CD4-positive, alpha-beta T cell treated with Interleukin-6 for 4 hours (primary cell): ENCODE measurements around the gene BLNK.
"Not testable (repeated sequence)": the region's sequence is repeated elsewhere in the genome, so short reads cannot be mapped to it uniquely, and the experiment has no call there.

ENCODE experiments used
- DNase-seq: peaks from one replicate; pipeline ENCODE4 v3.0.0-alpha.2; 2020; ENCODE audit warnings: mixed read lengths

Gene BLNK

GRCh38 chr10:96271016-96271815 lies at the start of gene BLNK:
TSS of gene BLNK (minus strand) at chr10:96271569. CDS start at chr10:96271398, 171 bp downstream.
- DNase-seq, result no peak

GRCh38 chr10:96319754-96320474 lies 48.5 kb upstream of the BLNK start:
- no peak for DNase-seq

DNA sequence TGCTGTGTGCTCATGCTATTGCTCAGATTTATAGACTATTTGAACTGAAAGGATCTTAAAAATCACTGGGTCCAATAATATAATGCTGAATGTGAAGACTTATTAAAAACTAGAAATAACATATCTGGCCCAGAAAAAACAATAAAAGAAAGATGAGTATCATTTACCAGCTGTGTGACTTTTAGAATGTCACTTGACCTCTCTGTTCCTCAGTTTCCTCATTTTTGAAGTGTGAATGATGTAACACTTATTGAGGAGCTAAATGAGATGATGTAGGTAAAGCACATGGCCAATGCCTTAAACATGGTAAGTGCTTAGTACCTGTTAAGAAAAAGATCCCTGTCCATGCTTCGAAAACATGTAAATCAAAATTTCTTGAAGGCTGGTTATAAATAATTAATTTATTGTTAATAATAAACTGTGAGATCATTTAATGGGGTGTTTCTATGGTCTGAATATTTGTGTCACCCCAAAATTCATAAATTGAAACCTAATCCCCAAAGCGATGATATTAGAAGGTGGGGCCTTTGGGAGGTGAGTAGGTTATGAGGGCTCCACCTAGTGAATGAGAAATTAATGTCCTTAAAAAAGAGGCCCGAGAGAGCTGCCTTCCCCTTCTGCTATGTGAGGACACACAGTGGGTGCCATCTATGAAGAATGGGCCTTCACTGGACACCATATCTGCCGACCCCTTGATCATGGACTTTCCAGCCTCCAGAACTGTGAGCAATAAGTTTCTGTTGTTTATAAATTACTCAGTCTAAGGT lies 45.9 kb upstream of the BLNK start:
- no peak for DNase-seq

GRCh38 chr10:96313344-96313743 lies 42.0 kb upstream of the BLNK start:
- no peak for DNase-seq

GRCh38 chr10:96311180-96311715 lies 39.9 kb upstream of the BLNK start:
- DNase-seq, result no peak

DNA sequence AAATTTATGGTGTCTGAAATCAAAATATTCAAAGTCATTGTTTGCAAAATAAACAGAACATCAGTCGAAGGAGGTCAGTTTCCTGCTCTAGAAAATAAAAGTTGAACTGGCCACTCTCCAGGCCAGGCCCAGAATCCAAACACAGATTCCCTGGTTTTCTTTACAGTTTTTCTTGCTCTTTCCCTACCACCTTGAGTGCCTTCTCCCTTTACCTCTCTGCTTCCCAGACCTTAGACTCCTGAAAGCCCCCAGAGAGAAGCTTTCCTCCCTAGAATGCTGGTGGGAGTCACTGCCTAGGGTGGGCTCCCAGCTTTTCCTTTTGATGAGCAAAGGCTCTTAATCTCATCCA lies 38.9 kb upstream of the BLNK start:
- DNase-seq, result no peak

DNA sequence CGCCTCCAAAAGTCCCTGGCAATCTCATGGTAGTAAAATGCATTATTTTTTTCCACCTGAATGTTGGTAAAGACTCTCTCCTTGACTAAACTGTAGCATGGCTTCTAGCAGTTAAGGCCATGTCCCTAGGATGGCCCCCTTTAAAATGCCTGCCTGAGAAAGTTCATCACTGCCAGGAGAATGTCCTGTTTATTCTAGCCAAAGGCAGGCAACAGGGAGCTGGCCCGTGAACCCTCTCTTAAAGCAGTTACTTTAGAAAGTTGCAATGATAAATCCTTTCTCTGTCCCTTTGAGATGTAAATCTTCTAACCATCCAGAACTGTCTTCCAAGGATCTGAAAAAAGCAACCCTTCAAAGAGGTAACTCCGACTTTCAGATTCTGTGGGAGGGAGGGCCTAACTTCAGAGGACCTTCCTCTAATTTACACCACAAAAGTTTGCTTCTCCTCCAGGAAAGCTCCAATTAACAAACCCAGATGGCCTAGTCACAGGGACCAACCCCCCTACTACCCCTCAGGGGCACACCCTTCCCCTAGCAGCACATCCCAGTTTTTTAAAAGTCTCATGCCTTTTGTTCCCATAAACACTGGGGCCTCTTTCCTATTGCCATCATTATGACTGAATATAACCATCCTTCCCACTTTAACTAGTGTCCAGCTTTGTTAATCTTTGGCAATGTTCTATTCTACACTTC lies 38.4 kb upstream of the BLNK start:
- DNase-seq, result no peak

DNA sequence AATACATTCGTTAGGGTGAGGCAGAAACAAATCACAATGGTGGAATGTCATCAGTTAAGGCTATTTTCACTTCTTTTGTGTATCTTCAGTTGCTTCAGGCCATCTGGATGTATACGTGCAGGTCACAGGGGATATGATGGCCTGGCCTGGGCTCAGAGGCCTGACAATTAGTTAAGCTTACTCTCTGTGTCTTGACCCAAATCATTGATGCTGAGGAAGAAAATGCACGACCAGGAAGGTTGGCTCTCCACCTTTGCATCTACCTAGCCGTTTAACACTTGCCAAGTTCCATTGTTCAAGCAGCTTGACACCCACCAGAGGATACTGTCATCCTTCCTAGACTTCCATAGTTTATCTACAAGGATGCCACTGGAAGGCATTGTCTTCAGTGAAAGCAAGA lies 37.5 kb upstream of the BLNK start:
- DNase-seq, result not testable (repeated sequence)

GRCh38 chr10:96306516-96306915 lies 35.1 kb upstream of the BLNK start:
- DNase-seq, result peak; percentile 49

- DNase-seq, result no peak
Measured at GRCh38 chr10:96305019-96305418, 33.6 kb upstream of the BLNK start.

DNA sequence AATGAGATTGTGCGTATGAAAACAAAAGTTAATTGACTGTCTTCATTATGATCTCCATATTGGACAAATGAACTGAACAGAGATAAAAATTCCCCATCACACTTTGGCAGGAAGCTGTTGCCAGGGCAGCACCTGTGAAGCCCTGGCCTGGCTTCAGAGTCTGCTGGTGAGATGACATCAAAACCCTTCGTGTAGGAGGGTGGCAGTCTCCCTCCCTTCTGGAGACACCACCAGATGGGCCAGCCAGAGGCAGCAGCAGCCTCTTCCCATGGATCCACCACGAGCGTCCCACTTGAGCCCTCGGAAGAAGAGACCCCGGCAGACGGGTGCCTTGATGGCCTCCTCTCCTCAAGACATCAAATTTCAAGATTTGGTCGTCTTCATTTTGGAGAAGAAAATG lies 32.9 kb upstream of the BLNK start, which contains the start of gene DNTT:
DNTT (plus strand) TSS at position 205 of the 400 bp plus-strand sequence; CDS start at position 269, 64 bp downstream.
- no peak for DNase-seq

DNA sequence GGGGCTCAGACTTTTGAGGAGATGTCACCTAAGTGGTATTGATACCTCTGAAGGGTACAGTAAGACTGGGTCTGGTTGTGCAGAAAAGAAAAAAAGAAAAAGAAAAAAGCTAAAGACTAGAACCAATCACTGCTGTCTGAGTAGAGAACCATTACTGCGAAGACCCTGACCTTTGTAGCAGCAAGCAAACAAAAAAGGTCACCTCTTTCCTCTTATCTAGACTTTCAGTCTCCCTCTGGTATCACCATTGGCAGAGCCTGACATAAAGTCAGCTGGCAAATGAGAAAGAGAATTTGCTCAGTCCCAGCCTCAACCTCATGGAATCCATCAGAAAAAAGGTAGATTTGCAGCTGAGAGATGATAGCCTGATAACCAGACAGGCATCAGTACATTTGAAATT lies 30.2 kb upstream of the BLNK start:
- no peak for DNase-seq

GRCh38 chr10:96299383-96299782 lies 28.0 kb upstream of the BLNK start:
- DNase-seq, result peak; percentile 61

DNA sequence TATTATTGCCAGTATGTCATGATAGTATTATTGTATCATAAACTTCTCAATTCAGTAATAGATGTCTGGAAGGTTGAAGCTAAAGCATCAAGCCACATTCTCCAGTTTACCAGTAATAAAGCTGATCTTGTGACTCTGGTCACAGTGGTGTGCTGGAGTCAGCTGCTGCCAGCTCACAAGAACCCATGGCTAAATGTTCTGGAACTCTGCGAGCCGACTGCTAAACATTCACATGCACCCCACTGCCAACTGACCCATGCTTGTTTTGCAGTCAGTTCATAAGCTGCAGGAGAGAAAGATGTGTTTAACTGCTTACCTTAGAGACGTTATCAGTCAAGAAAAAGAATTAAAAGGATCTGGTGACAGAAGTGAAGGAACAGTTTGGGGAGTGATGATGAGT lies 27.0 kb upstream of the BLNK start:
- DNase-seq, result no peak

DNA sequence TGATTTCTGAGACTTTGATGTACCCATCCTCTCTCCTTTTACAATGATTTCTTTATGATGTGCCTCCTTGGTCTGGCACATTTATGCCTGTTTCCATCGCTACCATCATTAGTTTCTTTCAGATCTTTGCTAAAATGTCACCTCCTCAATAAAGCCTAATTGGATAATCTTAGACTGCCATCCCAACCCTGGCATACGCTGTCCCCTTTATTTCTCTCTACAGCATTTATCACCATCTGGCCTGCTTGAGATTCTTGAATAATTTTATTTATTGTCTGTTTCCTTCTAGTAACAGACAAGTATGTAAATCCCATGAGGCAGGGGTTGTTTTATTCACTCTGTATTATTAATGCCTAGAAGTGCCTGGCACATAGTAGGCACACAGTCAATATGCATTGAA lies 26.1 kb upstream of the BLNK start:
- no peak for DNase-seq

DNA sequence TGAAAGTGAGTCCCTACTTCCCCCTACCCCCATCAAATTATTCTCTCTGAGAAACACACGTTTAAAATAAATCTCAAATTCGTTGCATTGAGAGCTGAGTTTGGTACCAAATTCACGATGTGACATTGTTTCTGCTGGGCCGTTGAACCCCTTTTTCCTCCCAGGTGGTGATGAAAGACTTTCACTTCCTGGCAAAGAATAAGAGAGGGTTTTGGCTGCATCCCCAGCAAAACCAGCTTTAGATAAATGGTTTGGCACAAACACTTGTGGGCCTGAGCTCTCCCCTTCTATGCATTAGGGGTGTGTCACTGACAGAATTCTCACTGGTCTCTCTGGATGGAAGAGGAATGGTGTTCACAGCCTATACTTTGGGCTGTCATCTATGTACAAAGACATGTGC lies 24.1 kb upstream of the BLNK start:
- peak; percentile 21 for DNase-seq

DNA sequence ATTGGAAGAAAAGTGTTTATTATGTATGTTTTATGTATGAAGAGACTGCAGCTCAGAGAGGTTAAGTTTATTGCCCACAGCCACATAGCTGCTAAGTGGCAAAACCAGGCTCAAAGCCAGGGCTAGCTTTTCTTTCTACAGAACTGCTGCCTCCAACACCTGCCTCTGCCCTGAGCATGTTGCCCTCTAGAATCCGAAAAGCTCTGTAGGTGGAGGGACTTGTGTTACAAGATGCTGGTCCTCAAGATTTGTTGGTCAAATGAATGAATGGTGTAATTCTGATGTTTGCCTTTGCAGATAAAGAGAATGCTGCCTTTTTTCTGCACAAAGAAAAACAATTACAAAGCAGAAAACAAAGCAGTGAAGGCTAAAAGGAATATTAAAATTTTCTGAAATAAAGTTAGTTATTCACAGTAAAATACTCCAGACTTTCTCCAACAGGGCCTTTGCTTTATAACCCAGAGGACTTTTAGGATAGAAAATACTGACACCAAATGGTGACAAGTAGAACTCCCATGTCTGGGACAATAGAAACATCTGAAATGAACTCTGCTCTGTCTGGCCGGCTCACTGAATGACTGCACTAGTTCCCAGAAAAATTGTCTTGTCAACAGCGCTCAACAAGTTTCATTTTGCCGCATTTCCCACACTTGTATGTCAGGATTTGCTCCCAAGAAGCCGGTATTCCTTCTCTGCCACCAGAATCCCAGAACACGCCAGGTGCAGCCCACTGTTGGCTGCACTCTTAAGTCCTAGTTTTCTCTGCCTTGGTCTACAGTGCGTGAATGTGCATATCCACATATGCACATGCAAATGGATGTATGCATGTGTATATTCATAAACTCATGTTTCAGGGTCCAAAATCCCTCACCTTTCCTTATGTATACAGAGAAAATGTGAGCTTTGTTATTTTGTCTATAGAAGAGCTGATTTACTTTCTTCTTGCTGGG lies 21.9 kb upstream of the BLNK start:
- DNase-seq, result peak; percentile 29

GRCh38 chr10:96290368-96291133 lies 19.2 kb upstream of the BLNK start:
- DNase-seq, result no peak

- DNase-seq, result no peak
Measured at GRCh38 chr10:96289218-96289910, 18.0 kb upstream of the BLNK start.

GRCh38 chr10:96288151-96288621 lies 16.8 kb upstream of the BLNK start:
- DNase-seq, result no peak
